Loucy (cell line): ENCODE data around the gene ABAT.

ENCODE experiments used
- H2AFZ ChIP-seq: fragments of 200-600 bp; sonication (generic); 2 replicates; pipeline ENCODE4 v1.6.0; 2016; ENCODE audit warnings: antibody characterized with exemption, mild to moderate bottlenecking, low read length, moderate library complexity
- H3F3A ChIP-seq: fragments of 200-600 bp; 2 replicates; pipeline ENCODE4 v1.6.0; 2016; ENCODE audit warnings: antibody characterized with exemption, low read depth, mild to moderate bottlenecking
- H3K27me3 ChIP-seq: fragments of 200-600 bp; sonication (generic); 2 replicates; pipeline ENCODE4 v1.6.1; 2014; ENCODE audit warnings: low read length, mild to moderate bottlenecking; ENCODE audit not compliant: insufficient read depth, poor library complexity, severe bottlenecking
- H3K36me3 ChIP-seq: fragments of 200-600 bp; sonication (generic); 2 replicates; pipeline ENCODE4 v1.6.1; 2016; ENCODE audit warnings: low read length; ENCODE audit not compliant: insufficient read depth
- H3K4me1 ChIP-seq: fragments of 200-600 bp; sonication (generic); 2 replicates; pipeline ENCODE4 v1.5.1; 2014; ENCODE audit warnings: low read length, mild to moderate bottlenecking; ENCODE audit not compliant: insufficient read depth, poor library complexity, severe bottlenecking
- H3K4me2 ChIP-seq: fragments of 200-600 bp; sonication (generic); 2 replicates; pipeline ENCODE4 v1.6.0; 2014; ENCODE audit warnings: antibody characterized with exemption, low read length, low read depth, mild to moderate bottlenecking; ENCODE audit not compliant: poor library complexity, severe bottlenecking
- H3K4me3 ChIP-seq: fragments of 200-600 bp; sonication (generic); 2 replicates; pipeline ENCODE4 v1.5.1; 2014; ENCODE audit warnings: low read length, mild to moderate bottlenecking, mixed read lengths; ENCODE audit not compliant: poor library complexity, severe bottlenecking
- H3K79me2 ChIP-seq: fragments of 200-600 bp; sonication (generic); 2 replicates; pipeline ENCODE4 v1.6.1; 2014; ENCODE audit warnings: low read length; ENCODE audit not compliant: insufficient read depth
- H3K9ac ChIP-seq: fragments of 200-600 bp; sonication (generic); 2 replicates; pipeline ENCODE4 v1.6.0; 2014; ENCODE audit warnings: mild to moderate bottlenecking, low read depth, low read length, moderate library complexity; ENCODE audit not compliant: poor library complexity, severe bottlenecking
- H3K9me2 ChIP-seq: fragments of 200-600 bp; sonication (generic); replicated peaks from 2 replicates; pipeline ENCODE4 v1.6.1; 2016; ENCODE audit warnings: low read depth, low read length, mixed read lengths
- H3K9me3 ChIP-seq: fragments of 200-600 bp; sonication (generic); 2 replicates; pipeline ENCODE4 v1.6.1; 2014; ENCODE audit warnings: mild to moderate bottlenecking, antibody characterized with exemption, low read length, low read depth; ENCODE audit not compliant: insufficient read depth
- H4K20me1 ChIP-seq: fragments of 200-600 bp; sonication (generic); 2 replicates; pipeline ENCODE4 v1.6.0; 2014; ENCODE audit warnings: antibody characterized with exemption, low read length, mild to moderate bottlenecking; ENCODE audit not compliant: insufficient read depth, poor library complexity, severe bottlenecking
- CTCF ChIP-seq: fragments of 200-600 bp; sonication (generic); conservative IDR thresholded peaks from 2 replicates; pipeline ENCODE4 v1.5.1; 2014; ENCODE audit warnings: mild to moderate bottlenecking, antibody characterized with exemption, low read length
- EZH2phosphoT487 ChIP-seq: fragments of 200-600 bp; IDR thresholded peaks from 2 replicates; pipeline ENCODE4 v1.6.1; 2018; ENCODE audit warnings: antibody characterized with exemption, mild to moderate bottlenecking, moderate library complexity, borderline replicate concordance

ABAT gene

GRCh38 chr16:8696880-8697279, 22.5 kb downstream of the ABAT start:
- no peak overlapping the region for H3K9ac ChIP-seq
- H3K27me3 ChIP-seq = no peaks in the 10 kb centered on the region
- H2AFZ ChIP-seq = no peak overlapping the region
- H4K20me1 ChIP-seq = no peaks in the 10 kb centered on the region
- TF ChIP-seq EZH2phosphoT487 (no peak), CTCF (no peak)
- no peaks in the 10 kb centered on the region for H3F3A ChIP-seq
- H3K4me3 ChIP-seq = no peak overlapping the region
- no peaks in the 10 kb centered on the region for H3K9me2 ChIP-seq
- H3K4me2 ChIP-seq = no peak overlapping the region
- no peaks in the 10 kb centered on the region for H3K9me3 ChIP-seq
- no peaks in the 10 kb centered on the region for H3K4me1 ChIP-seq
- H3K79me2 ChIP-seq = no peaks in the 10 kb centered on the region
- H3K36me3 ChIP-seq = no peaks in the 10 kb centered on the region

- H3K9ac ChIP-seq = no peak overlapping the region
- H3K36me3 ChIP-seq = no peaks in the 10 kb centered on the region
- no peak overlapping the region for H3K4me3 ChIP-seq
- H2AFZ ChIP-seq = no peak overlapping the region
- H3K27me3 ChIP-seq = no peaks in the 10 kb centered on the region
- no peaks in the 10 kb centered on the region for H4K20me1 ChIP-seq
- no peaks in the 10 kb centered on the region for H3F3A ChIP-seq
- H3K9me2 ChIP-seq = no peaks in the 10 kb centered on the region
- H3K4me1 ChIP-seq = no peaks in the 10 kb centered on the region
- H3K79me2 ChIP-seq = no peaks in the 10 kb centered on the region
- TF ChIP-seq EZH2phosphoT487 (no peak), CTCF (no peak)
- H3K4me2 ChIP-seq = no peak overlapping the region
- no peaks in the 10 kb centered on the region for H3K9me3 ChIP-seq
Observed at GRCh38 chr16:8697965-8698364, 23.5 kb downstream of the ABAT start.

DNA sequence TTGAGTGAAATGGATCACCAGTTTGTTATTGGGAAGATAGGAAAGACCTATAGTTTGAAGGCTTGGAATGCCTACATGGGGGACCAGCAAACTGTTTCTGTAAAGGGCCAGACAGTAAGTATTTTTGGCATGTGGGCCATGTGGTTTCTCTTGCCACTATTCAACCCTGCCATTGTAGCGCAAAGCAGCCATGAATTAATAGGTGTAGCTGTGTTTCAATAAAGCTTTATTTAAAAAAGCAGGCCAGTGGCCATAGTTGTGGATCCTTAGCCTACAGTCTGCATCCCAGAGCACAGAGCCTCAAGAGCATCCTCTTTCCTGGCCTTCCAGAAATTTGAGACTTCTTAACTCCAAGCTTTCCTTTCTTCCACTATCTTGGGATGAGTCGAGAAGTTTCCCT, 29.3 kb downstream of the ABAT start:
- Histone ChIP-seq H3K4me1 (no peaks in the 10 kb centered on the region), H3K79me2 (no peaks in the 10 kb centered on the region), H3K36me3 (no peaks in the 10 kb centered on the region), H2AFZ (no peak overlapping the region), H3K4me2 (no peak overlapping the region), H3F3A (no peaks in the 10 kb centered on the region), H3K9ac (no peak overlapping the region), H3K27me3 (no peaks in the 10 kb centered on the region), H4K20me1 (no peaks in the 10 kb centered on the region), H3K9me2 (no peaks in the 10 kb centered on the region), H3K9me3 (no peaks in the 10 kb centered on the region), H3K4me3 (no peak overlapping the region)
- TF ChIP-seq EZH2phosphoT487 = no peak
- TF ChIP-seq CTCF = no peak
